Measurements from ENCODE around the gene RPS24.

DNA sequence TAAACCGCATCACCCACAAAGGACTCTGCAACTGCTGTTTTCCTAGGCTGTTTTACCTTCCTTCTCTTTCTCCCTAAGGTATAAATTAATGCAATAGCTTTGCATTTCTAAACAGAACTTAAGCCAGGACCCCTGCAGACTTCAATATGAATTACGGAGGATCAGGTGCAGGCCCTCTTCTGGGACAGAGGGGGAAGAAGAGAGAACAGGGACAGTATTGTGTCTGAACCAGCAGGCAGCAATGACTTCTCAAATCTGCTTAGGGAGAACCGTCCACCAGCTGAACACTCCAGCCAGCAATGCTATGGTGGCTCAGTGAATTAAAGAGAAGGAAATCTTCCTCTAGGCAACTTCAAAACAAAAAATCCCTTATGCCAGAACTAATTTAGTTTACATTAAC, 40.0 kb upstream of the RPS24 start:
- TF ChIP-seq, protein P1, sequence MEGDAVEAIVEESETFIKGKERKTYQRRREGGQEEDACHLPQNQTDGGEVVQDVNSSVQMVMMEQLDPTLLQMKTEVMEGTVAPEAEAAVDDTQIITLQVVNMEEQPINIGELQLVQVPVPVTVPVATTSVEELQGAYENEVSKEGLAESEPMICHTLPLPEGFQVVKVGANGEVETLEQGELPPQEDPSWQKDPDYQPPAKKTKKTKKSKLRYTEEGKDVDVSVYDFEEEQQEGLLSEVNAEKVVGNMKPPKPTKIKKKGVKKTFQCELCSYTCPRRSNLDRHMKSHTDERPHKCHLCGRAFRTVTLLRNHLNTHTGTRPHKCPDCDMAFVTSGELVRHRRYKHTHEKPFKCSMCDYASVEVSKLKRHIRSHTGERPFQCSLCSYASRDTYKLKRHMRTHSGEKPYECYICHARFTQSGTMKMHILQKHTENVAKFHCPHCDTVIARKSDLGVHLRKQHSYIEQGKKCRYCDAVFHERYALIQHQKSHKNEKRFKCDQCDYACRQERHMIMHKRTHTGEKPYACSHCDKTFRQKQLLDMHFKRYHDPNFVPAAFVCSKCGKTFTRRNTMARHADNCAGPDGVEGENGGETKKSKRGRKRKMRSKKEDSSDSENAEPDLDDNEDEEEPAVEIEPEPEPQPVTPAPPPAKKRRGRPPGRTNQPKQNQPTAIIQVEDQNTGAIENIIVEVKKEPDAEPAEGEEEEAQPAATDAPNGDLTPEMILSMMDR (IDR thresholded peaks at IDR 0.05; ENCODE audit: low read depth, low read length, missing input control): no peak
- no peak for TF ChIP-seq GABPA (IDR thresholded peaks at IDR 0.05 in 1 of 2, conservative IDR thresholded peaks at IDR 0.05 in 1 of 2)
- no peak for TF ChIP-seq JUND (IDR thresholded peaks at IDR 0.05)
- TF ChIP-seq RAD21 (IDR thresholded peaks at IDR 0.05): no peak
- TF ChIP-seq RXRA (IDR thresholded peaks at IDR 0.05): no peak
- no peak for TF ChIP-seq NR2F2 (IDR thresholded peaks at IDR 0.05)
- no peak for TF ChIP-seq FOXA2 (IDR thresholded peaks at IDR 0.05)
- TF ChIP-seq, protein P2, sequence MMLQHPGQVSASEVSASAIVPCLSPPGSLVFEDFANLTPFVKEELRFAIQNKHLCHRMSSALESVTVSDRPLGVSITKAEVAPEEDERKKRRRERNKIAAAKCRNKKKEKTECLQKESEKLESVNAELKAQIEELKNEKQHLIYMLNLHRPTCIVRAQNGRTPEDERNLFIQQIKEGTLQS (IDR thresholded peaks at IDR 0.05): no peak
- TF ChIP-seq, protein P3, sequence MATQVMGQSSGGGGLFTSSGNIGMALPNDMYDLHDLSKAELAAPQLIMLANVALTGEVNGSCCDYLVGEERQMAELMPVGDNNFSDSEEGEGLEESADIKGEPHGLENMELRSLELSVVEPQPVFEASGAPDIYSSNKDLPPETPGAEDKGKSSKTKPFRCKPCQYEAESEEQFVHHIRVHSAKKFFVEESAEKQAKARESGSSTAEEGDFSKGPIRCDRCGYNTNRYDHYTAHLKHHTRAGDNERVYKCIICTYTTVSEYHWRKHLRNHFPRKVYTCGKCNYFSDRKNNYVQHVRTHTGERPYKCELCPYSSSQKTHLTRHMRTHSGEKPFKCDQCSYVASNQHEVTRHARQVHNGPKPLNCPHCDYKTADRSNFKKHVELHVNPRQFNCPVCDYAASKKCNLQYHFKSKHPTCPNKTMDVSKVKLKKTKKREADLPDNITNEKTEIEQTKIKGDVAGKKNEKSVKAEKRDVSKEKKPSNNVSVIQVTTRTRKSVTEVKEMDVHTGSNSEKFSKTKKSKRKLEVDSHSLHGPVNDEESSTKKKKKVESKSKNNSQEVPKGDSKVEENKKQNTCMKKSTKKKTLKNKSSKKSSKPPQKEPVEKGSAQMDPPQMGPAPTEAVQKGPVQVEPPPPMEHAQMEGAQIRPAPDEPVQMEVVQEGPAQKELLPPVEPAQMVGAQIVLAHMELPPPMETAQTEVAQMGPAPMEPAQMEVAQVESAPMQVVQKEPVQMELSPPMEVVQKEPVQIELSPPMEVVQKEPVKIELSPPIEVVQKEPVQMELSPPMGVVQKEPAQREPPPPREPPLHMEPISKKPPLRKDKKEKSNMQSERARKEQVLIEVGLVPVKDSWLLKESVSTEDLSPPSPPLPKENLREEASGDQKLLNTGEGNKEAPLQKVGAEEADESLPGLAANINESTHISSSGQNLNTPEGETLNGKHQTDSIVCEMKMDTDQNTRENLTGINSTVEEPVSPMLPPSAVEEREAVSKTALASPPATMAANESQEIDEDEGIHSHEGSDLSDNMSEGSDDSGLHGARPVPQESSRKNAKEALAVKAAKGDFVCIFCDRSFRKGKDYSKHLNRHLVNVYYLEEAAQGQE (IDR thresholded peaks at IDR 0.05): no peak
- TF ChIP-seq, protein P4, sequence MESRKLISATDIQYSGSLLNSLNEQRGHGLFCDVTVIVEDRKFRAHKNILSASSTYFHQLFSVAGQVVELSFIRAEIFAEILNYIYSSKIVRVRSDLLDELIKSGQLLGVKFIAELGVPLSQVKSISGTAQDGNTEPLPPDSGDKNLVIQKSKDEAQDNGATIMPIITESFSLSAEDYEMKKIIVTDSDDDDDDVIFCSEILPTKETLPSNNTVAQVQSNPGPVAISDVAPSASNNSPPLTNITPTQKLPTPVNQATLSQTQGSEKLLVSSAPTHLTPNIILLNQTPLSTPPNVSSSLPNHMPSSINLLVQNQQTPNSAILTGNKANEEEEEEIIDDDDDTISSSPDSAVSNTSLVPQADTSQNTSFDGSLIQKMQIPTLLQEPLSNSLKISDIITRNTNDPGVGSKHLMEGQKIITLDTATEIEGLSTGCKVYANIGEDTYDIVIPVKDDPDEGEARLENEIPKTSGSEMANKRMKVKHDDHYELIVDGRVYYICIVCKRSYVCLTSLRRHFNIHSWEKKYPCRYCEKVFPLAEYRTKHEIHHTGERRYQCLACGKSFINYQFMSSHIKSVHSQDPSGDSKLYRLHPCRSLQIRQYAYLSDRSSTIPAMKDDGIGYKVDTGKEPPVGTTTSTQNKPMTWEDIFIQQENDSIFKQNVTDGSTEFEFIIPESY (IDR thresholded peaks at IDR 0.05): no peak
